ENCODE results near the gene TBX1. TPM values are rescaled to one million over a fixed set of nuclear protein-coding genes. Genes with fewer than 3 reads are reported as not detected.
A peak's percentile ranks its signal among the peaks of the same experiment; 100 is the strongest.

The TBX1 gene
- total RNA-seq, 1 experiment from 2014 or later: 12.8 TPM

DNA sequence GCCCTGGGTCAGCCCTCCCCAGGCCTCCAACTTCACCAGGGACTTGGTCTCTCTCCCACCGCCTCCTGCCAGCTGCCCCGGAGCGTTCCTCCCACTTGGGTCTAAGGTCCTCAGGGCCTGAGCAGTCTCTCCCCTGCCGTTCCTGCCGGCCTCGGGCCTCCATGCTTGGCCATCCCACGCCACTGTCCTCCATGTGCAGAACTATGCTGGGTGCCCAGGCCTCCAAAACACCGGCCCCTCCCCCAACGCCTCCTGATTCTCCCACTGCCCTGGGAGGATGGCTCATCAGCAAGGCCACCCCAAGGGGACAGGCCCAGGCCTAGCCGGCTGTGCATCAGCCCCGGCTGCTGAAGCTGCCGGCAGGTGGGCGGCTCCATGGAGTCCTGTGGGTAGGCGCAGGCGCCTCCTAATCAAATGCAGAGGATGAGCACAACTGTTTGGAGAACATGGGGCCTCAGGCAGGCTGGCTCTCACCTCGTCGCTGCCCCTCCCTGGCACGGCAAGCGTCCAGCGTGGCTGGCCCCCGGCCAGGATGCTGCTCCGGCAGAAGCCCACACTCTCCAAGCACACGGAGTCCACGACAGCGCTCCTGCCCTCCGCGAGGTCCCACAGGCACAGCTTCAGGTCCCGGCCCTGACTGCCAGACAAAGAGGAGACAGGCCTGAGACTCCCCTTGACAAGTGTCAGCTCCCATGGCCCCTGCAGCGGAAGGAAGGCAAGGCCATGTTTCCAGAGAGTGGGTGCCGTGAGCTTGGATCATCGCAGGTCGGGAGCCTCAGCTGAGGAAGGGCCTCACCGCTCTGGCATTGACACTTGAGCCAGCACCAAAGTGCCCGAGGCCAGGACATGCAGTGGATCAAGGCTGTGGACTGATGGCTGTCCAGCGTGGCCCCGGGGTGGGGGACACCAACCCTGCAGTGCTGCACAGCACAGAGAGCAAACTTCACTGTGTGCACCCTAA lies 51.5 kb downstream of the TBX1 start:
- Mint-ChIP-seq H3K27me3 (ENCODE audit: low read depth) (no peaks in the 10 kb centered on the region; the same call in 1 of the 2 replicates), H3K4me3 (no peak overlapping the region), H3K36me3 (no peaks in the 10 kb centered on the region), H3K9me3 (no peaks in the 10 kb centered on the region), H3K4me1 (no peaks in the 10 kb centered on the region), H3K27ac (peak overlapping the region; percentile 84)
- ChIA-PET CTCF (interaction anchor here (0.8 to 1.4 kb wide), 3 partner anchors 57 to 98 kb away, joined by 3 to 4 read pairs (median 3); no protein-coding TSS in a partner anchor), POLR2A (interaction anchor here (0.5 kb wide), 1 partner anchor 37 kb away, joined by 3 read pairs; no protein-coding TSS in a partner anchor)
- TF ChIP-seq CREM (CRISPR knock-in tag; IDR thresholded peaks at IDR 0.05): no peak
- no peak for TF ChIP-seq SMAD3 (CRISPR knock-in tag; IDR thresholded peaks at IDR 0.05; ENCODE audit: borderline replicate concordance)
- no peak for TF ChIP-seq SP1 (CRISPR knock-in tag; conservative IDR thresholded peaks at IDR 0.05)
- TF ChIP-seq, protein P1, sequence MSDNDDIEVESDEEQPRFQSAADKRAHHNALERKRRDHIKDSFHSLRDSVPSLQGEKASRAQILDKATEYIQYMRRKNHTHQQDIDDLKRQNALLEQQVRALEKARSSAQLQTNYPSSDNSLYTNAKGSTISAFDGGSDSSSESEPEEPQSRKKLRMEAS (CRISPR knock-in tag; IDR thresholded peaks at IDR 0.05): no peak
- TF ChIP-seq, protein P2, sequence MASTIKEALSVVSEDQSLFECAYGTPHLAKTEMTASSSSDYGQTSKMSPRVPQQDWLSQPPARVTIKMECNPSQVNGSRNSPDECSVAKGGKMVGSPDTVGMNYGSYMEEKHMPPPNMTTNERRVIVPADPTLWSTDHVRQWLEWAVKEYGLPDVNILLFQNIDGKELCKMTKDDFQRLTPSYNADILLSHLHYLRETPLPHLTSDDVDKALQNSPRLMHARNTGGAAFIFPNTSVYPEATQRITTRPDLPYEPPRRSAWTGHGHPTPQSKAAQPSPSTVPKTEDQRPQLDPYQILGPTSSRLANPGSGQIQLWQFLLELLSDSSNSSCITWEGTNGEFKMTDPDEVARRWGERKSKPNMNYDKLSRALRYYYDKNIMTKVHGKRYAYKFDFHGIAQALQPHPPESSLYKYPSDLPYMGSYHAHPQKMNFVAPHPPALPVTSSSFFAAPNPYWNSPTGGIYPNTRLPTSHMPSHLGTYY (CRISPR knock-in tag; IDR thresholded peaks at IDR 0.05): no peak
- TF ChIP-seq, protein P3, sequence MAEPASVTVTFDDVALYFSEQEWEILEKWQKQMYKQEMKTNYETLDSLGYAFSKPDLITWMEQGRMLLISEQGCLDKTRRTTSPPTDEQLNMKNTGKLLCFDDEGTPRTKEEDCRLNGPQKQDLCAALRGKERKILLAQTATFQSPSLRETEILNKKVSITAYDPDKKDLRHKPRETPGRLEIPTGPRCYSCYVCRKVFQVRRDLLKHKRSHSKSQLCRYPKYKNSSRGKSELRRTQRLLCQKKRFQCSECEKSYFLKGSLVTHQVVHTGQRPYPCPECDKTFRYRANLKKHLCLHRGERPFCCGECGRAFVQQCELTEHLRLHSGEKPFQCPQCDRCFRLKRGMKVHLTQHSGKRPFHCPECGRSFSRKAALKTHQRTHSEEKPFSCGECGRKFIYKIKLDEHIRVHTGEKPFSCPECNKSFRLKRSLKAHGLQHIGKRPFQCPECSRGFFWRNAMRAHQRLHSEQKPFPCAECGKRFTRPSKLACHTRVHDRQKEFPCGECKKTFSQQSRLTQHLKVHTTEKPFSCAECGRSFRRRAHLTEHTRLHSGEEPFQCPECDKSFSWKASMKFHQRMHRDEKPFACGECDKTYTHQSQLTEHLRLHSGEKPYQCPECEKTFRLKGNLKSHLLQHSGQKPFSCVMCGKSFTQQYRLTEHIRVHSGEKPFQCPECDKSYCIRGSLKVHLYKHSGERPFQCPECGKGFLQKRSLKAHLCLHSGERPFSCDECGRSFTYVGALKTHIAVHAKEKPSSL (CRISPR knock-in tag; conservative IDR thresholded peaks at IDR 0.05): no peak
- TF ChIP-seq, protein P4, sequence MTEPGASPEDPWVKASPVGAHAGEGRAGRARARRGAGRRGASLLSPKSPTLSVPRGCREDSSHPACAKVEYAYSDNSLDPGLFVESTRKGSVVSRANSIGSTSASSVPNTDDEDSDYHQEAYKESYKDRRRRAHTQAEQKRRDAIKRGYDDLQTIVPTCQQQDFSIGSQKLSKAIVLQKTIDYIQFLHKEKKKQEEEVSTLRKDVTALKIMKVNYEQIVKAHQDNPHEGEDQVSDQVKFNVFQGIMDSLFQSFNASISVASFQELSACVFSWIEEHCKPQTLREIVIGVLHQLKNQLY (CRISPR knock-in tag; IDR thresholded peaks at IDR 0.05): no peak
- no peak for TF ChIP-seq ETV6 (CRISPR knock-in tag; IDR thresholded peaks at IDR 0.05)
- no peak for TF ChIP-seq ESRRA (CRISPR knock-in tag; IDR thresholded peaks at IDR 0.05; ENCODE audit: borderline replicate concordance)
- TF ChIP-seq ZNF232 (CRISPR knock-in tag; IDR thresholded peaks at IDR 0.05): no peak
- TF ChIP-seq OVOL2 (CRISPR knock-in tag; IDR thresholded peaks at IDR 0.05; ENCODE audit: borderline replicate concordance): no peak
- TF ChIP-seq FOXP1 (CRISPR knock-in tag; IDR thresholded peaks at IDR 0.05; ENCODE audit: borderline replicate concordance): no peak
- TF ChIP-seq, protein P5, sequence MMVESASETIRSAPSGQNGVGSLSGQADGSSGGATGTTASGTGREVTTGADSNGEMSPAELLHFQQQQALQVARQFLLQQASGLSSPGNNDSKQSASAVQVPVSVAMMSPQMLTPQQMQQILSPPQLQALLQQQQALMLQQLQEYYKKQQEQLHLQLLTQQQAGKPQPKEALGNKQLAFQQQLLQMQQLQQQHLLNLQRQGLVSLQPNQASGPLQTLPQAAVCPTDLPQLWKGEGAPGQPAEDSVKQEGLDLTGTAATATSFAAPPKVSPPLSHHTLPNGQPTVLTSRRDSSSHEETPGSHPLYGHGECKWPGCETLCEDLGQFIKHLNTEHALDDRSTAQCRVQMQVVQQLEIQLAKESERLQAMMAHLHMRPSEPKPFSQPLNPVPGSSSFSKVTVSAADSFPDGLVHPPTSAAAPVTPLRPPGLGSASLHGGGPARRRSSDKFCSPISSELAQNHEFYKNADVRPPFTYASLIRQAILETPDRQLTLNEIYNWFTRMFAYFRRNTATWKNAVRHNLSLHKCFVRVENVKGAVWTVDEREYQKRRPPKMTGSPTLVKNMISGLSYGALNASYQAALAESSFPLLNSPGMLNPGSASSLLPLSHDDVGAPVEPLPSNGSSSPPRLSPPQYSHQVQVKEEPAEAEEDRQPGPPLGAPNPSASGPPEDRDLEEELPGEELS (CRISPR knock-in tag; IDR thresholded peaks at IDR 0.05): no peak
- no peak for TF ChIP-seq NR3C1 (CRISPR knock-in tag; conservative IDR thresholded peaks at IDR 0.05; ENCODE audit: low read depth)
- no peak for TF ChIP-seq JAZF1 (CRISPR knock-in tag; IDR thresholded peaks at IDR 0.05)
- TF ChIP-seq, protein P6, sequence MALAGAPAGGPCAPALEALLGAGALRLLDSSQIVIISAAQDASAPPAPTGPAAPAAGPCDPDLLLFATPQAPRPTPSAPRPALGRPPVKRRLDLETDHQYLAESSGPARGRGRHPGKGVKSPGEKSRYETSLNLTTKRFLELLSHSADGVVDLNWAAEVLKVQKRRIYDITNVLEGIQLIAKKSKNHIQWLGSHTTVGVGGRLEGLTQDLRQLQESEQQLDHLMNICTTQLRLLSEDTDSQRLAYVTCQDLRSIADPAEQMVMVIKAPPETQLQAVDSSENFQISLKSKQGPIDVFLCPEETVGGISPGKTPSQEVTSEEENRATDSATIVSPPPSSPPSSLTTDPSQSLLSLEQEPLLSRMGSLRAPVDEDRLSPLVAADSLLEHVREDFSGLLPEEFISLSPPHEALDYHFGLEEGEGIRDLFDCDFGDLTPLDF (CRISPR knock-in tag; IDR thresholded peaks at IDR 0.05): no peak
- no peak for TF ChIP-seq NFATC4 (CRISPR knock-in tag; IDR thresholded peaks at IDR 0.05)
- TF ChIP-seq, protein P7, sequence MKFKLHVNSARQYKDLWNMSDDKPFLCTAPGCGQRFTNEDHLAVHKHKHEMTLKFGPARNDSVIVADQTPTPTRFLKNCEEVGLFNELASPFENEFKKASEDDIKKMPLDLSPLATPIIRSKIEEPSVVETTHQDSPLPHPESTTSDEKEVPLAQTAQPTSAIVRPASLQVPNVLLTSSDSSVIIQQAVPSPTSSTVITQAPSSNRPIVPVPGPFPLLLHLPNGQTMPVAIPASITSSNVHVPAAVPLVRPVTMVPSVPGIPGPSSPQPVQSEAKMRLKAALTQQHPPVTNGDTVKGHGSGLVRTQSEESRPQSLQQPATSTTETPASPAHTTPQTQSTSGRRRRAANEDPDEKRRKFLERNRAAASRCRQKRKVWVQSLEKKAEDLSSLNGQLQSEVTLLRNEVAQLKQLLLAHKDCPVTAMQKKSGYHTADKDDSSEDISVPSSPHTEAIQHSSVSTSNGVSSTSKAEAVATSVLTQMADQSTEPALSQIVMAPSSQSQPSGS (CRISPR knock-in tag; IDR thresholded peaks at IDR 0.05; ENCODE audit: borderline replicate concordance, low read depth): no peak
- no peak for TF ChIP-seq RELA (CRISPR knock-in tag; IDR thresholded peaks at IDR 0.05; ENCODE audit: borderline replicate concordance)
- ATAC-seq (no peak), DNase-seq (ENCODE audit: low spot score) (no peak)

Data from WTC11 (cell line).